Lower leg skin (tissue), 3 donors: ENCODE results near the gene SLC4A4.

Experiments
- CTCF ChIP-seq, 3 donors: fragments of 450-650 bp; IDR thresholded peaks; one replicate each; pipeline ENCODE4 v1.5.1; 2016; ENCODE audit warnings: antibody characterized with exemption in 3 of 3, mild to moderate bottlenecking in 3 of 3, moderate library complexity in 2 of 3
- POLR2A ChIP-seq, 2 donors: fragments of 450-650 bp; IDR thresholded peaks; one replicate each; pipeline ENCODE4 v1.6.1; 2016 to 2017; ENCODE audit warnings: antibody characterized with exemption in 2 of 2, mild to moderate bottlenecking in 1 of 2, moderate library complexity in 1 of 2

GRCh38 chr4:71473541-71474240 lies 134.9 kb downstream of the SLC4A4 start:
- TF ChIP-seq CTCF (IDR thresholded peaks at IDR 0.05), result no peak
- no peak for TF ChIP-seq POLR2A (IDR thresholded peaks at IDR 0.05)
